ENCODE data around the gene SIRT7.
A peak's percentile ranks its signal among the peaks of the same experiment; 100 is the strongest.
"Not testable (repeated sequence)": the region's sequence is repeated elsewhere in the genome, so short reads cannot be mapped to it uniquely, and the experiment has no call there.

Gene SIRT7

DNA sequence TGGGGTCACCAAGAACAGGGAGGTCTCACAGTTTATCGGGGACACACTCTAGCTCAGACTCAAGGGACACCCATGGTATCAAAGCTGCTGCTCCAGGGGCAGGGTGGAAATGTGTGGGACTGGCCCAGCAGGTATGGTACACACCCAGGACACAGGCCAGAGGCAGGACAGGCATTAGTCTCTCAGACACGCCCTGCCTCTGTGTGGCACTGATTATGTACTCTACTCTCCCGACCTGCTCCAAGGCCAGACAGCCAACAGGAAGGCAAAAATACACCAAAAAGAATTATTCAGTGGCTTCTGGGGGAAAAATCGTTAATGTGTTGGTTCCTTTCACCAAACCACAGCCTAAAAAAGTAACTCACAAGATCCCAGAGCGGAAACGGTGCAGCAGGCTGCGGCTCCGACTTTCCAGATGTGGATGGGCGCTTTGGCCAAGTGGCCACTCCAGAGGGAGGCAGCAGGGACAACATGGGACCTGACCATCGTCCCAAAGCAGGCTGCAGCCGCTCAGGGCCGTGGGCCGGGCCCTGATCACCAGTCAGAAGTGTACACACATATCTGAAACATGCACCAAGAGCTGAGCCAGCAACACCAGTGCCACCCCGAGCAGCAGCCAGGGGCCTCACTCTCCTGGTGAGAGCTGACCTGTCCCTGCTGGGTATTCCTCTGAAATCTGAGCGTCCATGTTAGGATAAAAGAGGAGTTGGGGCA is 1.0 kb upstream of the SIRT7 start:
- no peak for DNase-seq

GRCh38 chr17:81918333-81918669 is 325 bp upstream of the SIRT7 start:
- DNase-seq: not testable (repeated sequence)

- no peak for DNase-seq
Observed at GRCh38 chr17:81916234-81917001, 1.6 kb downstream of the SIRT7 start.

- no peak for DNase-seq
Observed at GRCh38 chr17:81915331-81915730, 2.6 kb downstream of the SIRT7 start.

DNA sequence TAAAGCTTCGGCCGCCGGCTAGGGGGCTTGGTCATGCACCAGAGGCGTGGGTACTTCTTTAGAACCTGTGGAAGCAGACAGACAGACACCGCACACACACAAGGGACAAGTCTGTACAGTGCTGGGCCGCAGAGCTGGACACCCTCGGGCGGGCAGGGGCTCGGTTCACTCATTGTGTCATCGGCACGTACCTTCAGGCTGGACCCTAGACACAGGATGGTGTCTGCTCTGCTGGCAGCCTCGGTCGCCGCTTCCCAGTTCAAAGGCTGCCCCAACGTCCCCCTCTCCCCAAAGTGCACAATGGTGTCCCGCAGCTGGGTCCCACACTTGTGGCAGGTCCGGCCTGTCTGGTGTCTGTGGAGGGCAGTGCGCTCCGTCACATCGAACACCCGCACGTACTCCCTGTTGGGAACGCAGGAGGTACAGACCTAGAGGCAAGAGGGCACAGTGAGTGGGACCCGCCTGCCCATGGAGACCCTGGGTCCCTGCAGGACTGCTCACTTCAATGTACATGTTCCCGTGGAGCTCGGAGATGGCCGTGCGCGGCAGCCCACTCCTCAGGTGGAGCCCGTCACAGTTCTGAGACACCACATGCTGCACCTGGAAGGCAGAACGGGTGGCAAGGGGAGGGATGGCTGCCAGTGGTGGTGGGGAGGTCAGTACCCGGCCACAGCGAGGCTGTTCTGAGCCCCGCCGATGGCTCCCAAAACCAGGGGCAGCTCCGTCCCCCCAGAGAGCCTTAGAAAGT is 3.7 kb downstream of the SIRT7 start:
- DNase-seq: no peak

GRCh38 chr17:81913394-81914102 is 4.4 kb downstream of the SIRT7 start:
- no peak for DNase-seq

DNA sequence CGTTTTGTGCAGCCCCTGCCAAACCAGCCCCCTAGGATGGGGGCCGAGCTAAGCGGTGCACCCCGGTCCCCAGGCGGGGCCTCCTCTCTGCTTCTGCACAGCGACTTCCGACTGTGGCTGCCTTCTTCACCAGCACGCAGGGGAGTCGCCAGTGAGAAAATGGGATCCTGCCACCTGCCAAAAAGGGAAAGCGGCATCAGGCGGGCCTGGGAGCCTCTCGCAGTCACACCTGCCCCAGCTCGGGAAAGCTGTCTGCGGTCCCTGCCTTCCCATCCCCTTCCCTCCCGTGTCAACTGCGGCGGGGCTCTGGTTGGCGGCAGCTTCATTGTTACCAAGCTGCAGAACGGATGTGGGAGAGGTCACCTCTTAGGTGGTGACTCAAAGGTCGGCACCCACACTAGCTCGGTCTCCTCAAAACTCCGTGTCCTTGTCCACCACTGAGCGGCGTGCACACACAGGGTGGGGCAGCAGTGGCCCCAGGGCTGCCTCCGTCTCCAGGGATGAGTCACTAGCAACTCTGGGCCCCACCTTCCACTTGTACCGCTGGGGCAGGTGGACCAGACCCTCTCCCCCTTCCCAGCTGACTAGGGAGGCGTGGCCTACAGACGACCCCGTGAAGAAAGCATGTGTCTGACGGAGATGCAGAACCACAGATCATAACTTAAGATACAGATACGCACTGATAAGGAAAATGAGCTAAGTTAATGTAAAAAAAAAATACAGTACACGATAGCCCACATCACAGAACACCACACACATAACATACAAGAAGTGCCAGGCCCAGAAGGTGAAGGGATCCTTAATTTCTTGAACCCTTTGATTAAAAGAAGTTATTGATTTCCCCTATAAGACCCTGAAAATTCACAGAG is 5.3 kb downstream of the SIRT7 start:
- DNase-seq: no peak

- no peak for DNase-seq
Observed at GRCh38 chr17:81911969-81912368, 6.0 kb downstream of the SIRT7 start.

GRCh38 chr17:81911277-81911961 is 6.6 kb downstream of the SIRT7 start, which contains the start of gene PCYT2:
PCYT2 (minus strand) TSS chr17:81911399; CDS start chr17:81911355, 44 bp downstream.
- DNase-seq: peak; percentile 96

- DNase-seq: peak; percentile 46
Observed at GRCh38 chr17:81910840-81911276, 7.1 kb downstream of the SIRT7 start.

GRCh38 chr17:81909966-81910839 is 7.8 kb downstream of the SIRT7 start:
- DNase-seq: no peak

- no peak for DNase-seq
Observed at GRCh38 chr17:81909231-81909630, 8.7 kb downstream of the SIRT7 start.

DNA sequence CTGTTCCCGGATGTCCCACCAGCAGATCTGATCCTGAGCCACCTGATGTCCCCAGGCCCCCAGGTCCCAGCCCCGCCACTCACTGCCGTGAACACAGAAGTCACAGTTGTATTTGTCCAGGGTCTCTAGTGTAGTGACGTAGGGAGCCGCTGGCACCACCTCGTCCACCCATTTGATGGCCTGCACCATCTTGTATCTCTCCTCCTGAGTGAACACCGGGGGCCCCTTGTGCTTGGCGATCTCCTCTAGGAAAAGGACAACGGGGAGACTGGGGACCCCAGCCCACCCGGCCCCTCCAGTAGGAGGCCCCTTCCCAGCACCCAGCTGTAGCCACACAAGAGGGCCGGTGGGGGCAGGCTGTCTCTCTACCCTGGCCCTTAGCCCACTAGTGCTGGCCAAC is 9.2 kb downstream of the SIRT7 start:
- DNase-seq: no peak

- no peak for DNase-seq
Observed at GRCh38 chr17:81907219-81908145, 10.5 kb downstream of the SIRT7 start.

DNA sequence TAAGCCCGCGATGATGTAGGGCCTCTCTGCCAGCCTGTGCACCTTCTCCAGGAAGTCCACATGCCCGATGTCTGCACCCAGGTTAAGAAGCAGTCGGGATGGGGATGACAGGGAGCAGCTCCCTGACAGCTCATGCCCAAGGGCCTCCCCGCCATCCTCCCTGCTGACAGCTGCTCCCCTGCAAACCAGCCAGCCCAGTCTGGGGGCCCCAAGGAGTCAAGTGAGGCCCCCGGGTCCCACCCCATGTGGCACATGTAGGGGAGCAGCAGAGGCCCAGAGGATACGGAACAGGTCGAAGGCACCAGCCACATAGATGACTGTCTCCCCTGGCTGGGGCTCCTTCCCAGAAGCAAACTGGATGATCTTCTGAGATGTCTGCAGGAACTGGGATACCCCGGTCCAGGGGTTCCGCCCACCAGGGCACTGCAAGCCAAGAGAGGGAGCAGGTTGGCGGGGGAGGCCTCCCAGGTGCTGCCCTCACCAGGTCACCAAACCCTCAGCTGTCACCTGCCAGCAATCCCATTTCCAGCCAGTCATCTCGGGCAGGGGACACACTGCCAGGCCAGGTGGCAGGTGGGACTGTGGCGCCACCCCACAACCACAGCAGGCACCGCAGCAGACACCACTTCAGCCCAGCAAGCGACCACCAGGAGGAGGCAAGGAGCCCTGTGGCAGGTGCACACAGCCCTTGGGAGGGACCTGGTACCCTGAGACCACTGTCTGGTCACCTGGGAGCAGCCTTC is 11.3 kb downstream of the SIRT7 start:
- no peak for DNase-seq

- DNase-seq: no peak
Observed at GRCh38 chr17:81905993-81906392, 12.0 kb downstream of the SIRT7 start.

DNA sequence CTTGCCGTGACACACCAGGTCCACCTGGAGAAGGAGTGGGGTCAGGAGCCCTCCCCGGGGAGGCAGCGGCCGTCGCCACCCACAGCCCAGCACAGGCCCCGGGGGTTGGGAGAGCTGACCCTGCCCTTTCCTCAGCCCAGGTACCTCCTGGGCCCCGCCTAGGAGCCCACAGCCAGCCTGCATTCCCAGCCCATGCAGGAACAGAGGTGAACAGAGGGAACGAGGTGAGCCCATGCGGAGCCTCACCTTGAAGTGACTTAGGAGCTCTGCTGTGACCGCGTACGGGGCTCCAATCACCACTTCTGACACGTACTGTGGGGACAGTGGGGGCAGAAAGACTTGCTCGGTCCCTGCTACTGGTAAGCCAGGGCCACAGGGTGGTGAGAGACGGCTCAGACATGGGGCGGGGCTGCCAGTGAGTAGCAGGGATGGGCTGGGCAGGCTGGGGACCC is 12.5 kb downstream of the SIRT7 start:
- no peak for DNase-seq
